Activated naive CD8-positive, alpha-beta T cell treated with anti-CD3 and anti-CD28 coated beads, Interleukin-2, amount 10 ng/mL, durations not matched to agents 7 days and 5 days (primary cell): ENCODE results near the gene CCDC93. TPM values are rescaled to one million over a fixed set of nuclear protein-coding genes. Genes with fewer than 3 reads are reported as not detected.

Source experiments
- total RNA-seq, 2 experiments: library from RNA; stranded (reverse); gene quantifications; one replicate each; pipeline ENCODE4 v1.2.3, GENCODE V29; 2021

The CCDC93 gene
- total RNA-seq, 2 experiments from 2014 or later = 37.5 to 38.7 TPM

Other genes starting within 250 kb of the CCDC93 start
- 10 to 100 TPM; 75.1 to 79.1 TPM for gene DDX18, start 199.4 kb downstream of the CCDC93 start, total RNA-seq
- 10 to 100 TPM; 29.0 to 30.6 TPM for gene INSIG2, start 74.4 kb upstream of the CCDC93 start, total RNA-seq